ENCODE data around the gene CGB7. TPM values are rescaled to one million over a fixed set of nuclear protein-coding genes. Genes with fewer than 3 reads are reported as not detected.
"Not testable (repeated sequence)": the region's sequence is repeated elsewhere in the genome, so short reads cannot be mapped to it uniquely, and the experiment has no call there.

Gene CGB7
- polyA plus RNA-seq, 3 donors = 1.2 to 1.6 (median 1.5) TPM

DNA sequence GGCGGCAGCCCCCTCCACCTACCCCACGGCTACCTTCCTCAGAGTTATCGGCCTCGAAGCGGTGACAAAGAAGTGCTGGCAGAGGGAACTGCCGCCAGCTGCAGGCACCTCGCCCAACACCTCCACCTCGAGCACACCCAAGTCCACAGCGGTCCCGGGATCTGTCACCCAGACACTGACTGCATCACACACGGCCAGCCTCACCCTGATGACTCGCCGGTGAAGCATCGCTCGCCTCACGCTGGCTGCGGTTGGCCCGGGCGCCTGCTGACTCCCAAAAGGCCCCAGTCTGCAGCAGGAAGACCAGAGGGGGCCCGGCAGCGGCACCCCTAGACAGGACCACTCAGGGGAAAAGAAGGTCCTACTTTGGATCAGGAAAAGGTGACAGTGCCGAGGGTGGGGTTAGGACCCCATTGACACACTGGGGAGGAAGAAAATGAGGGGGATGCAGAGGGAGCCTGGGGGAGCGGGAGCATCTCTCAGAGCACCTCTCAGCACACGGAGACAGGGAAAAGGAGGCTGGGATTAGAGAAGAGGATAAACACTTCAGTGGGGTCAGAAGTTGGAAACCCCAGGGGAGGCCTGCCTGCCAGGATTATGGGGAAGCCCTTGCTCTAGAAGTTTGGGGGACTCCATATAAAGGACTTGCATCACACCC lies 7.0 kb downstream of the CGB7 start:
- not testable (repeated sequence) for DNase-seq (ENCODE audit: extremely low read depth in 1 of 11, low read depth in 9 of 11, low spot score in 4 of 11)

DNA sequence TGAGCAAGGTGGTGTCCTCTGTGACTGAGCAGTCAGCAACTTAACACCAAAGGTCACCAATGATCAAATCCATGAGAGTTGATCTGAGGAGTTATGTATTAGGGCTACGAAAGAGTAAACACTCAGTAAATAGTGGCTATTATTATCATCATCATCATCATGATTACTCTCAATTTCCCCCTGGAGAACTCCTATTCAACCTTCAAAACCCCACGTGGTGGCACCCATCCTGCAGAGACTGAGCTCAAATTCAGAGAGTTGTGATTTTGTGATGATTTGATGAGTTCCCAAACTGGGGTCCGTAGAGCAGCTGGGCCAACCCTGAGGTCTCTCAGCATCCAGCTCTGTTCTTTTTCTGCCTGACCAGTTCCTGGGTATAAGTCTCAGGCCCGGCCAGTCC lies 7.7 kb downstream of the CGB7 start:
- DNase-seq (ENCODE audit: extremely low read depth in 1 of 11, low read depth in 9 of 11, low spot score in 4 of 11) = not testable (repeated sequence)

DNA sequence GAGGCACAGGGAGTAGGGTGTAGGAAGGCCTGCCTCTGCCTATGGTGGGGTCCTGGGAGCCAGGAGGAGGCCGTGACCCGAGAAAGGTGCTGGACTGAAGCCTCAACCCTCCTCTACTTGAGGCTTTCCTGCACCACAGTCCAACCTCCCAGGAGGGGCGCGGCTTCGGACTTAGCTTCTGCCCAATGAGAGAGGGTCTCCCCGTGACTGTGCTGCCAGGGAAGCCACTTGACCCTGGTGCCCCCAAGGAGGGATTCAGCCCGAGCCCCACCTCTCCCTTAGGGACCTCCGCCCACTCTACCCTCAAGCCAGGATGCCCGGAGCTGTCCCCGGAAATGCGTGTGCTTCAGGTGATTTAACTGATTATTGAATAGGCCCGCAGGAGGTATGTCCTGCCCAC lies 8.5 kb downstream of the CGB7 start, which contains the start of gene CGB8:
CGB8 (minus strand) TSS at position 101 of the 400 bp plus-strand sequence. CDS start 372 bp downstream, outside the sequence.
- DNase-seq (ENCODE audit: extremely low read depth in 1 of 11, low read depth in 9 of 11, low spot score in 4 of 11) = not testable (repeated sequence)

DNA sequence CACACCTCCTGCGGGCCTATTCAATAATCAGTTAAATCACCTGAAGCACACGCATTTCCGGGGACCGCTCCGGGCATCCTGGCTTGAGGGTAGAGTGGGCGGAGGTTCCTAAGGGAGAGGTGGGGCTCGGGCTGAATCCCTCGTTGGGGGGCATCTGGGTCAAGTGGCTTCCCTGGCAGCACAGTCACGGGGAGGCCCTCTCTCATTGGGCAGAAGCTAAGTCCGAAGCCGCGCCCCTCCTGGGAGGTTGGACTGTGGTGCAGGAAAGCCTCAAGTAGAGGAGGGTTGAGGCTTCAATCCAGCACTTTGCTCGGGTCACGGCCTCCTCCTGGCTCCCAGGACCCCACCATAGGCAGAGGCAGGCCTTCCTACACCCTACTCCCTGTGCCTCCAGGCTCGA lies 14.0 kb downstream of the CGB7 start, which contains the start of gene CGB5:
CGB5 (plus strand) TSS at position 301 of the 400 bp plus-strand sequence. CDS start 362 bp downstream, outside the sequence.
- DNase-seq (ENCODE audit: extremely low read depth in 1 of 11, low read depth in 9 of 11, low spot score in 4 of 11) = not testable (repeated sequence)

DNA sequence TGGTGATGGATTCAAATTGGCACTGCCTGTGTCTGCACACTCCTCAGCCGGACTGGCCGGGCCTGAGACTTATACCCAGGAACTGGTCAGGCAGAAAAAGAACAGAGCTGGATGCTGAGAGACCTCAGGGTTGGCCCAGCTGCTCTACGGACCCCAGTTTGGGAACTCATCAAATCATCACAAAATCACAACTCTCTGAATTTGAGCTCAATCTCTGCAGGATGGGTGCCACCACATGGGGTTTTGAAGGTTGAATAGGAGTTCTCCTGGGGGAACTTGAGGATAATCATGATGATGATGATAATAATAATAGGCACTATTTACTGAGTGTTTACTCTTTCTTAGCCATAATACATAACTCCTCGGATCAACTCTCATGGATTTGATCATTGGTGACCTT lies 14.9 kb downstream of the CGB7 start:
- DNase-seq (ENCODE audit: extremely low read depth in 1 of 11, low read depth in 9 of 11, low spot score in 4 of 11) = not testable (repeated sequence)

DNA sequence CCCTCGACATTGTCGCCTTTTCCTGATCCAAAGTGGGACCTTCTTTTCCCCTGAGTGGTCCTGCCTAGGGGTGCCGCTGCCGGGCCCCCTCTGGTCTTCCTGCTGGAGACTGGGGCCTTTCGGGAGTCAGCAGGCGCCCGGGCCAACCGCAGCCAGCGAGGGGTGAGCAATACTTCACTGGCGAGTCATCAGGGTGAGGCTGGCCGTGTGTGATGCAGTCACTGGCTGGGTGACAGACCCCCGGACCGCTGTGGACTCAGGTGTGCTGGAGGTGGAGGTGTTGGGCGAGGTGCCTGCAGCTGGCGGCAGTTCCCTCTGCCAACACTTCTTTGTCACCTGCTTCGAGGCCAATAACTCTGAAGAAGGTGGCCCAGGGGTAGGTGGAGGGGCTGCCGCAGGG lies 15.4 kb downstream of the CGB7 start:
- no peak for DNase-seq (ENCODE audit: extremely low read depth in 1 of 11, low read depth in 9 of 11, low spot score in 4 of 11)

DNA sequence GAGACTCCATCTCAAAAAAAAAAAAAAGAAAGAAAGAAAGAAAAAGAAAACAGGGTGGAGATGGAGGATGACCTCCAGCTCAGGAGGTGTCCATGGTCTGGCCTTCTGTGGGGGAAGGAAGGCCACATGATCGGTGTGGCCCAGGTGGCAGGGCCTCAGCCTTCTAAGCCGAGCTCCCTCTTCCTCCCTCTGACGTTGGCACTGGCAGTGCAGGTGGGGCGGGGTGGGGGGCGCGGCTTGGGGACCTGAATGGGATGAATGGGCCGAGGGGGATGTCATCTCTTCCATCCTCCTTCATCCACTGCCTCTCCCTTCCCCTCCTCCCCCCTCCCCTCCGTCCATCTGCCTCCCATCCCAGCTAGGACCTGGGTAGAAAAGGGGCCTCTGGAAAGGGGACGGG lies 17.8 kb downstream of the CGB7 start:
- not testable (repeated sequence) for DNase-seq (ENCODE audit: extremely low read depth in 1 of 11, low read depth in 9 of 11, low spot score in 4 of 11)

DNA sequence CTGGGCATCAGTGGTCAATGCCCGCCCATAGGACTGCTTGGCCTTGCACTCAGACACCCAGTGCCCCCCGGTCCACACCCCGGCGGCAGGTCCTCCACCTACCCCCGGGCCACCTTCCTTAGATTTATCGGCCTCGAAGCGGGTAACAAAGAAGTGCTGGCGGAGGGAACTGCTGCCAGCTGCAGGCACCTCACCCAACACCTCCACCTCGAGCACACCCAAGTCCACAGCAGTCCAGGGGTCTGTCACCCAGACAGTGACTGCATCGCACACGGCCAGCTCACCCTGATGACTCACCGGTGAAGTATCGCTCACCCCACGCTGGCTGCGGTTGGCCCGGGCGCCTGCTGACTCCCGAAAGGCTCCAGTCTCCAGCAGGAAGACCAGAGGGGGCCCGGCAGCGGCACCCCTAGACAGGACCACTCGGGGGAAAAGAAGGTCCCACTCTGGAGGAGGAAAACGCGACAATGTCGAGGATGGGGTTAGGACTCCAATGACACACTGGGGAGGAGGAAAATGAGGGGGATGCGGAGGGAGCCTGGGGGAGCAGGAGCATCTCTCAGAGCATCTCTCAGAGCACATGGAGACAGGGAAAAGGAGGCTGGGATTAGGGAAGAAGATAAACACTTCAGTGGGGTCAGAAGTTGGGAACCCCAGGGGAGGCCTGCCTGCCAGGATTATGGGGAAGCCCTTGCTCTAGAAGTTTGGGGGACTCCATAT lies 18.8 kb downstream of the CGB7 start:
- DNase-seq (ENCODE audit: extremely low read depth in 1 of 11, low read depth in 9 of 11, low spot score in 4 of 11) = not testable (repeated sequence)

DNA sequence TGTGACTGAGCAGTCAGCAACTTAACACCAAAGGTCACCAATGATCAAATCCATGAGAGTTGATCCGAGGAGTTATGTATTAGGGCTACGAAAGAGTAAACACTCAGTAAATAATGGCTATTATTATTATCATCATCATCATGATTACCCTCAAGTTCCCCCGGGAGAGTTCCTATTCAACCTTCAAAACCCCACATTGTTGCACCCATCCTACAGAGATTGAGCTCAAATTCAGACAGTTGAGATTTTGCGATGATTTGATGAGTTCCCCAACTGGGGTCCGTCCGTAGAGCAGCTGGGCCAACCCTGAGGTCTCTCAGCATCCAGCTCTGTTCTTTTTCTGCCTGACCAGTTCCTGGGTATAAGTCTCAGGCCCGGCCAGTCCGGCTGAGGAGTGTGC lies 19.4 kb downstream of the CGB7 start:
- not testable (repeated sequence) for DNase-seq (ENCODE audit: extremely low read depth in 1 of 11, low read depth in 9 of 11, low spot score in 4 of 11)

DNA sequence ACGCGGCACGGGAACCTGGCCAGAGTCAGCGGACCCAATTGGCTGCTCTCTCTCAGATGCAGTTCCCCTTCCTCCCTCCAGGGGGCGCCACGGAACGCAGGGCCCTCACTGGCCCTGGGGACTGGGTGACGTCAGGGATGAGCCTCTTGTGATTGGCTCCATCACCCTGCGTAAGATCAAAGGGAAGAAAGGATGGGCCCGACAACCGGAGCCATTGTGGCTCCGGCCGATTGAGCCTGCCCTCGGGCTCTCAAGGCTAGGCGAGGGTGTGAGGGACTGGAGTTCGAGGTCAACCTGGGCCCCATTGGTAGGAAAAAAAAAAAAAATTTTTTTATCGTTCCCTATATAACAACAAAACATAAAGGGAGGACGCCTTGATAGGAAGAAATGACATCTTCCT lies 20.7 kb downstream of the CGB7 start, which contains the start of gene CGB1:
CGB1 (minus strand) TSS at position 81 of the 400 bp plus-strand sequence. CDS start 184 bp downstream, outside the sequence.
- not testable (repeated sequence) for DNase-seq (ENCODE audit: extremely low read depth in 1 of 11, low read depth in 9 of 11, low spot score in 4 of 11)

DNA sequence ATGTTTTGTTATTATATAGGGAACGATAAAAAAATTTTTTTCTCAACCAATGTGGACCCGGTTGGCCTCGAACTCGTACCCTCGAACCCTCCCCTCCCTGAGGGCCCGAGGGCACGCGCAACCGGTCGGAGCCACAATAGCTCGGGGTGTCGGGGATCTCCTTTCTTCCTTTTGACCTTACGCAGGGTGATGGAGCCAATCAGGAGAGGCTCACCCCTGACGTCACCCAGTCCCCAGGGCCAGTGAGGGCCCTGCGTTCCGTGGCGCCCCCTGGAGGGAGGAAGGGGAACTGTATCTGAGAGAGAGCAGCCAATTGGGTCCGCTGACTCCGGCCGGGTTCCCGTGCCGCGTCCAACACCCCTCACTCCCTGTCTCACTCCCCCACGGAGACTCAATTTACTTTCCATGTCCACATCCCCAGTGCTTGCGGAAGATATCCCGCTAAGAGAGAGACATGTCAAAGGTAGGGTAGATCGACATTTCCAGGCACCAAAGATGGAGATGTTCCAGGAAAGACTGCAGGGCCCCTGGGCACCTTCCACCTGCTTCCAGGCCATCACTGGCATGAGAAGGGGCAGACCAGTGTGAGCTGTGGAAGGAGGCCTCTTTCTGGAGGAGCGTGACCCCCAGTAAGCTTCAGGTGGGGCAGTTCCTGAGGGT lies 25.8 kb downstream of the CGB7 start, which contains the start of gene CGB2:
CGB2 (plus strand) TSS at position 249 of the 660 bp plus-strand sequence; CDS start at position 455, 206 bp downstream.
- DNase-seq (ENCODE audit: extremely low read depth in 1 of 11, low read depth in 9 of 11, low spot score in 4 of 11) = not testable (repeated sequence)

DNA sequence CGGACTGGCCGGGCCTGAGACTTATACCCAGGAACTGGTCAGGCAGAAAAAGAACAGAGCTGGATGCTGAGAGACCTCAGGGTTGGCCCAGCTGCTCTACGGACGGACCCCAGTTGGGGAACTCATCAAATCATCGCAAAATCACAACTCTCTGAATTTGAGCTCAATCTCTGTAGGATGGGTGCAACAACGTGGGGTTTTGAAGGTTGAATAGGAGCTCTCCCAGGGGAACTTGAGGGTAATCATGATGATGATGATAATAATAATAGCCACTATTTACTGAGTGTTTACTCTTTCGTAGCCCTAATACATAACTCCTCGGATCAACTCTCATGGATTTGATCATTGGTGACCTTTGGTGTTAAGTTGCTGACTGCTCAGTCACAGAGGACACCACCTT lies 27.2 kb downstream of the CGB7 start:
- not testable (repeated sequence) for DNase-seq (ENCODE audit: extremely low read depth in 1 of 11, low read depth in 9 of 11, low spot score in 4 of 11)

DNA sequence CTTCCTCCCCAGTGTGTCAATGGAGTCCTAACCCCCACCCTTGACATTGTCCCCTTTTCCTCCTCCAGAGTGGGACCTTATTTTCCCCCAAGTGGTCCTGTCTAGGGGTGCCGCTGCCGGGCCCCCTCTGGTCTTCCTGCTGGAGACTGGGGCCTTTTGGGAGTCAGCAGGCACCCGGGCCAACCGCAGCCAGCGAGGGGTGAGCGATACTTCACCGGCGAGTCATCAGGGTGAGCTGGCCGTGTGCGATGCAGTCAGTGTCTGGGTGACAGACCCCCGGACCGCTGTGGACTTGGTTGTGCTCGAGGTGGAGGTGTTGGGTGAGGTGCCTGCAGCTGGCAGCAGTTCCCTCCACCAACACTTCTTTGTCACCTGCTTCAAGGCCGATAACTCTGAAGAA lies 27.8 kb downstream of the CGB7 start:
- not testable (repeated sequence) for DNase-seq (ENCODE audit: extremely low read depth in 1 of 11, low read depth in 9 of 11, low spot score in 4 of 11)

DNA sequence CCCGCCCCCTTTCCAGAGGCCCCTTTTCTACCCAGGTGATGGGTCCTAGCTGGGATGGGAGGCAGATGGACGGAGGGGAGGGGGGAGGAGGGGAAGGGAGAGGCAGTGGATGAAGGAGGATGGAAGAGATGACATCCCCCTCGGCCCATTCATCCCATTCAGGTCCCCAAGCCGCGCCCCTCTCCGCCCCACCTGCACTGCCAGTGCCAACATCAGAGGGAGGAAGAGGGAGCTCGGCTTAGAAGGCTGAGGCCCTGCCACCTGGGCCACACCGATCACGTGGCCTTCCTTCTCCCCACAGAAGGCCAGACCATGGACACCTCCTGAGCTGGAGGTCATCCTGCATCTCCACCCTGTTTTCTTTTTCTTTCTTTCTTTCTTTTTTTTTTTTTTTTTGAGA lies 28.9 kb downstream of the CGB7 start:
- DNase-seq (ENCODE audit: extremely low read depth in 1 of 11, low read depth in 9 of 11, low spot score in 4 of 11) = not testable (repeated sequence)

DNA sequence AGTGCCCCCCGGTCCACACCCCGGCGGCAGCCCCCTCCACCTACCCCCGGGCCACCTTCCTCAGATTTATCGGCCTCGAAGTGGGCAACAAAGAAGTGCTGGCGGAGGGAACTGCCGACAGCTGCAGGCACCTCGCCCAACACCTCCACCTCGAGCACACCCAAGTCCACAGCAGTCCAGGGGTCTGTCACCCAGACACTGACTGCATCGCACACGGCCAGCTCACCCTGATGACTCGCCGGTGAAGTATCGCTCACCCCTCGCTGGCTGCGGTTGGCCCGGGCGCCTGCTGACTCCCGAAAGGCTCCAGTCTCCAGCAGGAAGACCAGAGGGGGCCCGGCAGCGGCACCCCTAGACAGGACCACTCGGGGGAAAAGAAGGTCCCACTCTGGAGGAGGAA lies 31.9 kb downstream of the CGB7 start:
- not testable (repeated sequence) for DNase-seq (ENCODE audit: extremely low read depth in 1 of 11, low read depth in 9 of 11, low spot score in 4 of 11)

DNA sequence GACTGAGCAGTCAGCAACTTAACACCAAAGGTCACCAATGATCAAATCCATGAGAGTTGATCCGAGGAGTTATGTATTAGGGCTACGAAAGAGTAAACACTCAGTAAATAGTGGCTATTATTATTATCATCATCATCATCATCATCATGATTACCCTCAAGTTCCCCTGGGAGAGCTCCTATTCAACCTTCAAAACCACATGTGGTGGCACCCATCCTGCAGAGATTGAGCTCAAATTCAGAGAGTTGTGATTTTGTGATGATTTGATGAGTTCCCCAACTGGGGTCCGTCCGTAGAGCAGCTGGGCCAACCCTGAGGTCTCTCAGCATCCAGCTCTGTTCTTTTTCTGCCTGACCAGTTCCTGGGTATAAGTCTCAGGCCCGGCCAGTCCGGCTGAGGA lies 32.5 kb downstream of the CGB7 start:
- DNase-seq (ENCODE audit: extremely low read depth in 1 of 11, low read depth in 9 of 11, low spot score in 4 of 11) = not testable (repeated sequence)

DNA sequence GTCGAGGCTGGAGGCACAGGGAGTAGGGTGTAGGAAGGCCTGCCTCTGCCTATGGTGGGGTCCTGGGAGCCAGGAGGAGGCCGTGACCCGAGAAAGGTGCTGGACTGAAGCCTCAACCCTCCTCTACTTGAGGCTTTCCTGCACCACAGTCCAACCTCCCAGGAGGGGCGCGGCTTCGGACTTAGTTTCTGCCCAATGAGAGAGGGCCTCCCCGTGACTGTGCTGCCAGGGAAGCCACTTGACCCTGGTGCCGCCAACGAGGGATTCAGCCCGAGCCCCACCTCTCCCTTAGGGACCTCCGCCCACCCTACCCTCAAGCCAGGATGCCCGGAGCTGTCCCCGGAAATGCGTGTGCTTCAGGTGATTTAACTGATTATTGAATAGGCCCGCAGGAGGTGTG lies 33.3 kb downstream of the CGB7 start, which contains the start of gene CGB3:
CGB3 (minus strand) TSS at position 101 of the 400 bp plus-strand sequence. CDS start 362 bp downstream, outside the sequence.
- DNase-seq (ENCODE audit: extremely low read depth in 1 of 11, low read depth in 9 of 11, low spot score in 4 of 11) = not testable (repeated sequence)

DNA sequence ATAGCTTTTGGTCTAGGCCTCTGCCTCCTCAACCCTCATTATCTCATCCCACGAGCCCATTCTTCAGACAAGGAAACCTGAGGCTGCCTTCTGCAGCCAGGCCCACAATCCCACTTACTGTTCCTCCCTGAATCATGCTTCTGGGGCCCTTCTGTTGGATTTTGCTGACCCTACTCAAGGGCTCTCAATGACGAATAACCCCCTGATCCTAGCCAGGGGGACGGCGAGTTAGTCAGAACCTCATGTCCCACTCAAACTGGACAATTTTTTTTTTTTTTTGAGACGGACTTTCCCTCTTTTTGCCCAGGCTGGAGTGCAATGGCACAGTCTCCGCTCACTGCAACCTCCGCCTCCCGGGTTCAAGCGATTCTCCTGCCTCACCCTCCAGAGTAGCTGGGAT lies 35.4 kb downstream of the CGB7 start:
- DNase-seq (ENCODE audit: extremely low read depth in 1 of 11, low read depth in 9 of 11, low spot score in 4 of 11) = no peak
